ENCODE data around the gene SCN3A. TPM values are rescaled to one million over a fixed set of nuclear protein-coding genes. Genes with fewer than 3 reads are reported as not detected.

SCN3A gene
- 1 to 10 TPM in 1 of 10 donors, under 1 TPM in 9; 0.54 to 1.4 (median 0.67) TPM for polyA plus RNA-seq (ENCODE audit: insufficient read length in 10 of 10)
- long read RNA-seq, donor 1, result 0 reads
- long read RNA-seq, donor 2, result 0 reads
- long read RNA-seq, donor 3, result 0 reads
- long read RNA-seq, donor 4, result 0 reads
- long read RNA-seq, donor 5, result 0 reads
- long read RNA-seq, donor 6, result 0 reads
- long read RNA-seq, donor 7, result 0 reads
- long read RNA-seq, donor 8, result 0 reads
- long read RNA-seq, donor 9, result 0 reads

- peak; percentile 32 to 78 (median 65) for DNase-seq
These were observed at the start of gene SCN3A for GRCh38 chr2:165203689-165204559. TSS of gene SCN3A (minus strand) at chr2:165204050. CDS start at chr2:165176394, 27,656 bp downstream.

- DNase-seq, result no peak
These were observed 49.3 kb upstream of the SCN3A start for GRCh38 chr2:165253178-165253577.

GRCh38 chr2:165251366-165251765 lies 47.5 kb upstream of the SCN3A start:
- no peak for DNase-seq

GRCh38 chr2:165248238-165248637 lies 44.4 kb upstream of the SCN3A start:
- no peak for DNase-seq

GRCh38 chr2:165245081-165245793 lies 41.4 kb upstream of the SCN3A start:
- DNase-seq, result no peak

- DNase-seq, result no peak
These were observed 37.1 kb upstream of the SCN3A start for GRCh38 chr2:165240916-165241315.

- DNase-seq, result no peak
These were observed 36.1 kb upstream of the SCN3A start for GRCh38 chr2:165239856-165240515.

GRCh38 chr2:165239230-165239629 lies 35.4 kb upstream of the SCN3A start, which contains the start of gene SCN2A:
TSS of gene SCN2A (plus strand) at chr2:165239414. CDS start at chr2:165295824, 56,410 bp downstream.
- peak; percentile 7 to 39 (median 13) for DNase-seq

GRCh38 chr2:165238295-165238694 lies 34.4 kb upstream of the SCN3A start:
- DNase-seq, result peak; percentile 11 to 56 (median 36)

- no peak for DNase-seq
These were observed 33.2 kb upstream of the SCN3A start for GRCh38 chr2:165237056-165237455.

- no peak for DNase-seq
These were observed 23.7 kb upstream of the SCN3A start for GRCh38 chr2:165227571-165227970.

- DNase-seq, result no peak
These were observed 21.1 kb upstream of the SCN3A start for GRCh38 chr2:165224941-165225340.

- DNase-seq, result no peak
These were observed 15.6 kb upstream of the SCN3A start for GRCh38 chr2:165219481-165219880.

GRCh38 chr2:165214093-165214492 lies 10.2 kb upstream of the SCN3A start:
- DNase-seq, result no peak

GRCh38 chr2:165208094-165208493 lies 4.2 kb upstream of the SCN3A start:
- no peak for DNase-seq

- no peak for DNase-seq
These were observed 2.0 kb upstream of the SCN3A start for GRCh38 chr2:165205865-165206264.

GRCh38 chr2:165202239-165202638 lies 1.6 kb downstream of the SCN3A start:
- DNase-seq, result no peak

- DNase-seq, result no peak
These were observed 5.7 kb downstream of the SCN3A start for GRCh38 chr2:165198181-165198580.

GRCh38 chr2:165197346-165197745 lies 6.5 kb downstream of the SCN3A start:
- DNase-seq, result no peak

GRCh38 chr2:165196411-165196810 lies 7.4 kb downstream of the SCN3A start:
- DNase-seq, result no peak

- DNase-seq, result no peak
These were observed 10.6 kb downstream of the SCN3A start for GRCh38 chr2:165193178-165193777.
